ACHN (cell line): Measurements from ENCODE around the gene GNG13.
"Not testable (repeated sequence)": the region's sequence is repeated elsewhere in the genome, so short reads cannot be mapped to it uniquely, and the experiment has no call there.

Experiments
- DNase-seq: peaks from one replicate; pipeline ENCODE4 v3.0.0-alpha.2; 2015
- in situ Hi-C: cut with HindIII; loops from 2 replicates; pipeline ENCODE4 v1.10.0; 2017; ENCODE audit warnings: low sequenced_read_pairs, low pct_ligation_motif_present, low pct_unique_long_range_greater_than_20kb

GNG13 gene

DNA sequence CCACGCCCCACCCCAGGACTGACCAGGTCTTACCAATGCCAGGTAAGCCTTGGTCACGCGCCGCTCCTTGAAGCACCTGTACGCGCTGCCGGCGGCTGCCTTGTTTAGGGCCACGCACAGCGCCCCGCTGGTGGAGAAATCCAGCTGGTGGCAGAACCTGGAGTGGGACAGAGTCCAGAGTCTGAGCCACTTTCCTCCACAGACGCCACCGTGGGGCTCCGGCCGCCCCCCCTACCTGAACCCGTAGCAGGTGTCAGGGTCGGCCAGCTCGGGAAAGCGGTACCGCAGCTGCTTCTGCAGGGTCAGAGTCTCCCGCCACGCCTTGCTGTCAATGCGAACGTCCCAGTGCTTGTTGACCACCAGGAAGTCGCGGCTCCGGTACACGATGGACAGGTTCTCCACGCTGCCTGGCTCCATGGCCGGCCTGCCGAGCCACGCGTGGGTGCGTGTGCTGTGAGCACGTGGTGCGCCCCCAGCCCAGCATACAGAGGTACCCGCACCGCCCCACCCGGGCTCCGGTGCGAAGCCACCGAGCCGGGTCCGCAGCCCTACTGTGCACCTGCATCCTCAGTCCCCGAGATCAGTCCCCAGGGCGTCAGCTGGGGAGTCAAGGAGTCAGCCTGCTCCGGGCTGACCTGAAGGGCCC is 13.1 kb downstream of the GNG13 start:
- in situ Hi-C loops: no loop called here
- DNase-seq: no peak

DNA sequence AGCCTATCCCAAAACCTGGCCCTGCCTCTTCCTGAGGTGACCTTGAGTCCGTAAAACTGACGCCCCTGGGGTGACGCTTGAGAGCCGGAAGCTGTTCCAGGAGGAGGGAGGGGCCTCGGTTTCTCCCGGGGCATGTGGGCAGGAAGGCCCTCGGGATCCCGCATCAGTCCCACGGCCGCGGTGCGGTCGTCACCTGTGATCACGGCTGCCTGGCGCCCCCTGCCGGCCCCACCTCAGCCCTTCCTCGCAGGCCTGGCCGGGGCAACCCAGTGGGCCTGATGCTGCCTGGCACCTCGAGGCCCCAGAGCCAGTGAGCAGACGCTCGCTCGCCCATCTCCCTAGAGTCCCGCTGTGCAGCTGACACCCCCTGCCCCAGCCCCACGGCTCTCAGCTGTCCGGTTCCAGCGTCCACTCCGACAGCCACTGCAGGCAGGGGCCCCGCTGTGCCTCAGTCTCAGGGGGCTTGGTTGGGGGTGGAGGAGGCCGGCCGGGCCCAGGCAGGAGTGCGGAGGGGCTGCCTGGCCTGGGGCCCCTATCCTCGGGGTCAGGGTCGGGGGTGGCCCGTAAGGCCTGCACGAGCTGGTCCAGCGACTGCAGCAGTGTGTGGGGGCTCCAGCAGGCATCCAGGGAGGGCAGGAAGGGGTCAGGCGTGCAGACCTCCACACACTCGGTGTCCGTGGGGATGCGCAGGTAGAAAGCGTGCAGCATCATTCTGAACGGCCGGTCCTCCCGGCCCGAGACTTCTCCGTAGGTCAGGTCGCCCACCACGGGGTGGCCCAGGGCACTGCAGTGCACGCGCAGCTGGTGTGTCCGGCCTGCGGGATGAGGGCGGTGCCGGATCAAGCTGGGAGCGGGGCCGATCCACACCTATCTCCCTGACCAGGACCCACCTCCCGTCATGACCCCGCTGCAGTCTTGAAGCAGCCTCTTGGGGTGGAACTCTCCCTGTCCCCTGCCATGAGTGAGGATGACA is 14.7 kb downstream of the GNG13 start:
- in situ Hi-C loops: no loop called here
- DNase-seq: peak; percentile 76

DNA sequence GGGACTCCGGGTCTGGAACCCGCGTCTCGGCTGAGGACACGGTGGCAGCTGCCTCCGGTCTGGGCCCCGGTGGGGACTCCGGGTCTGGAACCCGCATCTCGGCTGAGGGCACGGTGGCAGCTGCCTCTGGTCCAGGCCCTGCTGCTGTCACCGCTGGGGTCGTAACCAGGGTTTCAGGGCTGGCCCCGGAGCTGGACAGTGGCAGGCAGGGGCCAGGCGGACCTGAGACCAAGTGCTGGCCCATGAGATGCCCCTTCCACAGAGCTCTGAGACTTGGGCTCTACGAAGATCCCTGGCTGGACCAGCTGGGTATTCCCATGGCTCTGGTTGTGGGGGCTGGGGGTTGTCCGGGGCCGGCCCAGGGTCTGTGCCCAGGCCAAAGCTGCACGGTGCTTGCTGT is 16.1 kb downstream of the GNG13 start:
- no peak for DNase-seq
- in situ Hi-C loops: no loop called here

DNA sequence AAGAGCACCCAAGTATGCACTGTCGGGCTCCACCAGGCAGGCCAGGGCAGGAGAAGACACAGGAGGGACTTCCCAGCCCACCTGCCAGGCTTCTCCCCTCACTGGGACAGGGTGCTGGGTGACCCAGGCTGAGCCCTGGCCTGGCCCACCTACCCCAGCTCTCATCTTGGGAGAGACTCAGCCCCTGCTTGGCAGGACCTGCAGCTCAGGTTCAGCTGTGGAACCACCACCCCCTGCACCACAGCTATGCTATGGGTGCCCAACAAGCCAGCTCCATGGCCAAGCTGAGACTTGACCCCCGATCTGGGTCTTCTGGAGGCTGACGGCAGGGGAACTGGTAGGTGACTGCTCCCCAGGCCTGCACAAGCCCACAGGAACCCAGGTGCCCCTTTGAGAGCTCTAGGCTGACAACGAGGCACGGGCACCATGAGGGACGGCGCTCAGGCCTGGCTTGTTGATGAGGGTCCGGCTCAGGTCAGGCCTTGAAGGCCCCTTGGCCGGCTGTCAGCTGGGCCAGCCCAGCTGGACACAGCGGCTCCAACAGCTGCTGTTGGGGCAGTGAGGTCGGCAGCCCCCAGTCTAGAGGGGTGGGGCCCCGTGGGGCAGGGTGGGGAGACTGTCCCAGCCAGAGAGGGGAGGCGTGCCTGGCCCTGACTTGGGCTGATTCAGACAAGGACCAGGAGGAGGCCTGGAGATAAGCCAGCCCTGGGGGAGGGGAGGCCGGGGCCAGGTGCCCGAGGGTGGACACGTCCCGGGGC is 17.0 kb downstream of the GNG13 start:
- in situ Hi-C loops: no loop called here
- DNase-seq: no peak

DNA sequence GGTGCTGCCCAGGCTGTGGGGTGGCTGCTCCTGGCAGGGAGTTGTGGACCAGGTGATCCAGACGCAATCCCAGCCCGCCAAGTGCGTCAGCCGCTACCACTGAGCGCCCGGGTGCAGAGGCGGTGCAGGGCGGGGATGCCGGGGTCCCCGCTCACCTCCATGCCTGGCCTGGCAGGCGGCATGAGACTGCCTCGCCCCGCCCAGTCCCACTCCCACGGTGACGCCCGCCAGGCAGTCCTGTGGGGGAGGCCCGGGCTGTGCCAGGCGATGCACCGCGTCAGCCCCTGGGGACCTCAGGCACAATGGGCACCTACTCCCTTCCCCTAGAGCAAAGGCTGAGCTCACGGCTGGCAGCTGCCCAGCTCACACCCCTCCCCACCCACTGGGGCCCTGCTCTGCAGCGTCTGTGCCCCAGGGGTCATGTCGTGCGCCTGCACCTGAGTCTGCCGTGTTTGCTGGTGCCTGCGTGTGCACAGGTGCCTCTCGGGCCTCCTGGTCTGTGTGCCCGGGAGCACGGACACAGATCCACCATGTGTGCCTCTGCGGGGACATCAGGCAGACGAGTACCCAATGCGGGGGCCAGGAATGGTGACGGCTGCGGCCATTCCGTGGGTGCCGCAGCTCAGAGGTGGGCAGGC is 17.6 kb downstream of the GNG13 start:
- in situ Hi-C loops: no loop called here
- DNase-seq: no peak

DNA sequence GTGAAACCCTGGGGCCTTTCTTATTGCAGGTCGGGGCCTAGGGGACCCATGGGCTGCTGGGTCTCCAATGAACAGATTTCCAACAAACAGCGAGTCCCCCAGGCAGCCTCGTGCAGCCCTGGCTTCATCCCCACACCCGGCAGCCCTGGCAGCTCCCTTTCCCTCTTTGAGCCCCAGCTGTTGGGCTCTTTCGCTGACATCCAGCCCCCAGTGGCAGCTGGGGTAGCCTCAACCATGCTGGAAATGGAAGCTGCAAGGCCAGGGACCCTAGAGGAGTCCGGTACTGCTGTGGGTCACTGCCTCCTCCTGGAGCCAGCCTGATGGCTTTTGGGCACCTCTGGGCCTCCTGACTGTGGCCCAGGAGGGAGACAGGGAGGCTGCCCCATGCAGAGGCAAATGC is 18.3 kb downstream of the GNG13 start:
- in situ Hi-C loops: no loop called here

DNA sequence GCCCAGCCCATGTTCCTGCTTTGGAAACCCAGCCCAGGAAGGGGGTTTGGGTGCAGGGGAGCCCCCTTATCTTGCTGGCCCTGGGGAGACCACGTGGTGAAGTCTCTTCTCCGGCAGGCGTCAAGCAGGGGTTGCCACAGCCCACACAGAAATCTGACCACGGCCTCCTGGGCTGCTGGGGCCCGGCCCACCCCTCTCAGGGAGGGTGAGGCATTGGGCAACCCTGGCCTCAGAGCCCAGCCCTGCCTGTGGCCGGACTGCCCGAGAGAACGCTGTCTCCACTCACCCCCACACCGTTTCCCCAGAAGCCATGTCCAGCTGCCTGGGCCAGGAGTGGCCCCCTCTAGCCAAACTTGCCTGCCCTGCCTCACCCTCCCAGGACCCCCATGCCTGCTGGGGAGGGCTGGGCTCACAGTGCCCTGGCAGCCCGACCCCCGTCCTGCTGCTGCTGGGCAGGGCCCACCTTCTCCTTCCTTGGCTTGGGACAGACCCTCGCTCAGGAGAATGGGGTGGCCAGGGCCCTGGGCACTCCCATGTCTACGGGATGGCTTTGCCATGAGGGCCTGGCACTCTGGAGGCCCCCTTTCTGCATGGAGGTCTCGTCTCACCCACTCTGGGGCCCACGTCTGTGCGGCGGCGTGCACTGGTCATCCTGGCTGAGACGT is 19.1 kb downstream of the GNG13 start:
- in situ Hi-C loops: no loop called here
- no peak for DNase-seq

More for the DNA sequence above, 18.3 kb downstream of the GNG13 start:
- no peak for DNase-seq

DNA sequence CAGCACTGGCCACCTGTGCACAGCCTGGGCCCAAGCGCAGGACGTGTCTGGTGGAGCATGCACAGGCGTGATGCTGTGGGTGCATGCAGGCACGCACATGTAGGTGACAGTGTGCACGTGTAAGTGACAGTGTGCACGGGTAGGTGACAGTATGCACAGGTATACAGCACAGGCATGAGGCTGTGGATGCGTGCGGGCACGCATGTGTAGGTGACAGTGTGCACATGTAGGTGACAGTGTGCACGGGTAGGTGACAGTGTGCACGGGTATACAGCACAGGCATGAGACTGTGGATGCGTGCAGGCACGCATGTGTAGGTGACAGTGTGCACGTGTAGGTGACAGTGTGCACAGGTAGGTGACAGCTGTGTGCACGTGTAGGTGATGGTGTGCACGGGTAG is 20.2 kb downstream of the GNG13 start:
- no peak for DNase-seq
- in situ Hi-C loops: no loop called here

DNA sequence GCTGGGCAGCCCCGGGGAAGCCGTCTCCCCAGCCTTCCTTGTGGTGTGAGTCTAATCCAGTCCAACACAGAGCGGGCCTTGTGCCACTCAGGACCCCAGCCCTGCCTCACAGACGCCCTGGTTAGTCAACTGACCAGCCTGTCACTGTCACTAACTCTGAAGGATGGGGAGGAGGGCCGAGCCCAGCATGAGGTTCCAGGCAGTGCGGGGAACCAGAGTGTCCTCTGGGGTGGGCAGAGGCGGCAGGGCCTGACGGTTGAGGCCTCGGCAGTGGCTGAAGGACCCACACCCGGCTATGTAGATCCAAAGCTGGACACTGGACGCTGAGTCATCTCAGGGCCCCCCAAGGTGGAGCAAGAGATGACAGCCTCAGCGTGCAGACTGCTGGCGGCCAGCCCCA is 21.0 kb downstream of the GNG13 start:
- no peak for DNase-seq
- in situ Hi-C loops: no loop called here

DNA sequence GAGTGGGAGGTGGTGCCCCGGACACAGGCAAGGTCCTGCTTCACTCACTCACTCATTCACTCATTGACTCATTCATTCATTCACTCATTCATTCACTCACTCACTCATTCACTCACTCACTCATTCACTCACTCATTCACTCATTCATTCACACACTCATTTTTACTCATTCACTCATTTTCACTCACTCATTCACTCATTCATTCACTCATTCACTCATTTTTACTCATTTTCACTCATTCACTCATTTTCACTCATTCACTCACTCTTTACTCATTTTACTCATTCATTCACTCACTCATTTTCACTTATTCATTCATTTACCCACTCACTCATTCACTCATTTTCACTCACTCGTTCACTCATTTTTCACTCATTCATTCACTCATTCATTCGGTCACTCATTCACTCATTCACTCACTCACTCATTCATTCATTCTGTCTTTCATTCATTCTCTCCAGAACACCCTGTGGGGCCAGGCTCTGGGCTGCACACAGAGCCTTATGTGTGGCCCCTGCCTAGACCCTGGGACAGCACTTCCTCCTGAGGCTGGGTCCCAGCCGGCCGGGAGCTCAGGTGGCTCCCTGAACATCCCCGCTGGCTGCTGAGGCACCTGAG is 21.5 kb downstream of the GNG13 start:
- no peak for DNase-seq
- in situ Hi-C loops: no loop called here

DNA sequence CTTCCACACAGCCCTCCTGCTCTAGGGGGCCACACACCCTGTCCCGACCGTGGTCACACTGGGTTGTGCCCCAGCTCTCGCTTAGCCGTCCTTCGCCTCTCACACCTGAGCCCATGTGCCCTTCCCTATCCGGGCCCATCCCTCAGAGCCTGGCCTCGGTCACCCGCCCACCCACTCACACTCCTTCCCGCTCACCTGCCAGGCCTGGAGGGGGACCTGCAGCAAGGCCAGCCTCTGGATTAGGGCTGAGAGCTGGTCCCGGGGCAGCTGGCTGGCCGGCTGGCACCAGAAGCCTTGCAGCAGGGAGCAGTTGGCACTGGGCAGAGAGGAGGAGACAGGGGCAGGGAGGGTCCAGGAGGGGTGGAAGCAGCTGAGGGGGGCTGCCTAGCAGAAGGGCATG is 22.1 kb downstream of the GNG13 start:
- DNase-seq: no peak
- in situ Hi-C loops: no loop called here

DNA sequence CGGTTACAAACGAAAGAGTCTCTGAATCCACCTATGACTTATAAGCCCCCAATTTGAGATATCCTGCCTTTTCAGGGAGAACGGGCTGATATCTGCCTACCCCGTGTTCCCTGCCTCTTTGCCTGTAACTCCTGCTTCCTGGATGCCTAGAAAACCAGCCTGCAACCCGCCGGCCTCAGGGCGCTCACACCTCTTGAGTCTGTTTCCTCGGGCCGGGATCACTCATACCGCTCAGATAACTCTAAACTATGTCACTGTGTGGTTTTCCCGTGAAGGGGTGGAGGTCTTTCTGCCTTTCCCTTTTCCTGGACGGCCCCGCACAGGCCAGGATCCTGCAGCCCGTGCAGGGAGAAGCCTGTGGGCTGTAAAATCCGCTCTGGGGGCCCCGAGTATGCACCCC is 22.7 kb downstream of the GNG13 start:
- in situ Hi-C loops: no loop called here

DNA sequence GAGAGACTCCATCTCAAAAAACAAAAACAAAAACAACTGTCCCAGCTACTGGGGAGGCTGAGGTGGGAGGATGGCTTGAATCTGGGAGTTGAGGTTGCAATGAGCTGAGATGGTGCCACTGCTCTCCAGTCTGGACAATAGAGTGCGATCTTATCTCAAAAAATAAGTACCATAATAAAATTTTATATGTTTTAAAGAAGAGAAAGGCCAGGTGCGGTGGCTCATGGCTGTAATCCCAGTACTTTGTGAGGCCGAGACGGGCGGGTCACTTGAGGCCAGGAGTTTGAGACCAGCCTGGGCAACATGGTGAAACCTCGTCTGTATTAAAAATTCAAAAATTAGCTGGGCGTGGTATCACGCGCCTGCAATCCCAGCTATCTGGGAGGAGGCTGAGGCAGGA is 23.7 kb downstream of the GNG13 start:
- in situ Hi-C loops: no loop called here

More for the DNA sequence above, 22.7 kb downstream of the GNG13 start:
- DNase-seq: peak; percentile 23

DNA sequence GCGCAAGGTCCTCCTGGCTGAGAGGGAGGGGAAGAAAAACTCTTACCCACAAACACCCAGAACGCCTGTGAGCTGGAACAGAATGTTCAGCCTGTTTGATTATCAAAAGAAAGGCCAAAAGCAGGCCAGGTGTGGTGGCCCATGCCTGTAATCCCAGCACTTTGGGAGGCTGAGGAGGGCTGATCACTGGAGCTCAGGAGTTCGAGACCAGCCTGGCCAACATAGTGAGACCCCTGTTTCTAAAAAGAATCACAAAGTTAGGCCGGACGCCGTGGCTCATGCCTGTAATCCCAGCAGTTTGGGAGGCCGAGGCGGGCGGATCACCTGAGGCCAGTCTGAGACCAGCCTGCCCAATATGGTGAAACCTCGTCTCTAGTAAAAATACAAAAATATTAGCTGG is 24.2 kb downstream of the GNG13 start:
- in situ Hi-C loops, DNase-seq: not testable (repeated sequence)

More for the DNA sequence above, 23.7 kb downstream of the GNG13 start:
- DNase-seq: no peak

DNA sequence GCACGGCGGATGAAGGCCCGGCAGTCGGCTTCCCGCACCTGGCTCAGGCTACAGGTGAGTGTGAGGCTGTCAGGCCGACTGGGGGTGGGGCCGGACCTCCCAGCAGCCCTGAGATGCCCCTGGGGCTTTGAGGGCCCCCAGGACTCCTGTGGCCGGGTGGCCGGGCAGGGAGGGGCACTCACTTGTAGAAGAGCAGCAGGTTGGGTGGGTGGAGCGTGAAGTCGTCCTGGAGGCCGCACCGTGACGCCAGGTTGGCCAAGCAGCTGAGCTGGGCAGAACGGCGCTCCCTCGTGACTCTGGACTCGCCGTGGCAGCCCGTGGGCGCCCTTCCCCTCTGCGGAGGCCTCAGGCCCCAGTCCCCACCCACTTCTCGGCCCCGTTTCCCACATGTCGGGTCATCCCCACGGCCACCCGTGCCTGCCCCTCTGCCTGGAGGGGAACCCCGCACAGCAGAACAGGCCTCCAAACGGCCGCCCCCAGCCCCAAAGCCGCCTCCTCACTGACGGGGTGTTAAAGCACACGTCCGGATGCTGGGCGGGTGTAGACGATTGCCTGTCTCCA is 25.2 kb downstream of the GNG13 start:
- in situ Hi-C loops: no loop called here
- no peak for DNase-seq

DNA sequence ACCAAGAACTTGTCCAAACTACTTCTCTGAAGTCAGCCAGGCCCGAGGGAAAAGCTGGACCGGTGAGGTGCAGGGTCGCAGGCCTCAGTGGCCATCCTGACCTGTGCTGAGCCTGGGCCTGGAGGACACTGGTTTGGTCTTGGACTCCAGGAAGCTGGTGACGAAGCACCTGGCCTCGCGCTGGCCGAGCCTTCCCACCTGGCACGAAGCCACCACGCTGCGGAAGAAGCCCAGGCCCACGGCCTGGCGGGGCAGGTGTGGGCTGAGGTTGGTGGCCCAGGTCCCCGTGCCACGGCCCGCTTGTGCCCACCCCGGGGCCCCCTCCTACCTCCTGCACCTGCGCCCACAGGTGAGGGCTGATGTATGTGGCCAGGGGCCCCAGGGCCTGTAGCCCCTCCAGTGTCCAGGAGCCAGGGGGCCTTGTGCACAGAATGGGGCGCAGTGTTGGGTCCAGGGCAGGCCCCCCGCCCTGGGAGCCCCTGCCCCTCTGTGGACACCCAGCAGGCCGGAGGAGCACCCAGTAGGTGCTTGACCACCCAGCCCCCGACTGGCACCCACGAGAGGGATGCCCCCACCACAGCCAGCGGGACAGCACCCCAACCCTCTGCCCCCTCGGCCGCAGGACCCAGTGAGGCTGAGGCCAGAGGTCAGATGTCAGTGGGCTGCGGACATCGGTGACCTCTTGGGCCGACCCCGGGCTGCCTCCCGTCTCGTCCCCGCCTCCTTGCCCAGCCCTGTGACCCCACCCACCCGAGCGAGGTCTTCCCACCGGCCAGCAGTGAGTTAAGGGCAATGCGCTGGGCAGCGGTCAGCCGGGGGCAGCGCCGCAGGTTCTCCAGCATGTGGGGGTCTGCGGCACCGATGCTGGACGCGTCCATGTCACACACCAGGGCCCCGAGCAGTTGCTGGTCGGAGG is 26.2 kb downstream of the GNG13 start:
- no peak for DNase-seq
- in situ Hi-C loops: no loop called here

DNA sequence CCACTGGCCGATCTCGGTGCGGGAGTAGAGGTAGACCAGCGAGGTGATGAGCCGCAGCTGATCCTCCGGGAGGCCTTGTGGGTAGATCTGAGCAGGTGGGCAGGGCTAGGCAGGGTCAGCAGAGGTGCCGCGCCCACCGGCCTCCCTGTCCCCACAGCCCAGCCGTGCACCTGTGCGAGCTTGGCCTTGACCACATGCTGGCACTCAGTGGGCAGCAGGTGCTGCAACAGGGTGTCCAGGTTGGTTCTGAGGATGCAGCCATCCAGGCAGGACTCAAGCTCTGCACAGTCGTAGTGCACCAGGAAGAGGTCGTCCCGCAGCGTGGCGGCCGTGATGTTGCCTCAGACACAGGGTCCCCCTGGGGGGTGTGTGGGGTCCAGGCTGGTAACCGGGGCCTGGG is 27.6 kb downstream of the GNG13 start:
- DNase-seq: no peak
- in situ Hi-C loops: no loop called here
